IMR-90 (cell line): Measurements from ENCODE around the gene ADAP1. TPM values are rescaled to one million over a fixed set of nuclear protein-coding genes. Genes with fewer than 3 reads are reported as not detected.

Experiments used
- ATAC-seq: fragments of 200-7000 bp; cut with Tn5 transposase; 2 replicates; pipeline ENCODE4 v1.9.1; 2020; ENCODE audit warnings: low read depth, mild to moderate bottlenecking, moderate library complexity
- BruUV-seq: library from RNA; stranded (reverse); fragments of 400-500 nt; replicated peaks from 2 replicates; lab custom pipeline; 2021; lab: Mats Ljungman, UMichigan
- CTCF ChIA-PET: fragments of 300-600 bp; formaldehyde crosslinking; extraction: SDS; loops from one replicate; lab custom pipeline; 2021; ENCODE audit warnings: antibody characterized with exemption; lab: Yijun Ruan, JAX
- POLR2A ChIA-PET: fragments of 300-600 bp; sonication (Branson Sonifier 250); formaldehyde crosslinking; loops from one replicate; lab custom pipeline; 2022; ENCODE audit warnings: antibody characterized with exemption; ENCODE audit not compliant: unreplicated experiment; lab: Charles Lee
- DNase-seq: peaks from one replicate; pipeline ENCODE4 v3.0.0; 2013
- H2AFZ ChIP-seq: replicated peaks from 2 replicates; pipeline ENCODE3; 2013; ENCODE audit warnings: low read length, mild to moderate bottlenecking; ENCODE audit not compliant: poor library complexity
- H2AK5ac ChIP-seq: 2 replicates; pipeline ENCODE4 v1.6.1; 2013; ENCODE audit warnings: low read depth, low read length, inconsistent platforms
- H2AK9ac ChIP-seq: replicated peaks from 2 replicates; pipeline ENCODE3; 2013; ENCODE audit warnings: mild to moderate bottlenecking, low read depth, low read length, moderate library complexity; ENCODE audit not compliant: poor library complexity
- H2BK120ac ChIP-seq: 2 replicates; pipeline ENCODE4 v1.6.1; 2013; ENCODE audit warnings: low read depth, low read length, inconsistent platforms
- H2BK15ac ChIP-seq: 3 replicates; pipeline ENCODE4 v1.6.1; 2013; ENCODE audit warnings: low read depth, low read length, inconsistent platforms
- H2BK20ac ChIP-seq: 2 replicates; pipeline ENCODE4 v1.6.1; 2013; ENCODE audit warnings: low read depth, mild to moderate bottlenecking, inconsistent platforms, low read length, moderate library complexity
- H2BK5ac ChIP-seq: 2 replicates; pipeline ENCODE4 v1.6.1; 2013; ENCODE audit warnings: mild to moderate bottlenecking, low read depth, low read length, inconsistent platforms; ENCODE audit not compliant: poor library complexity, severe bottlenecking
- H3K14ac ChIP-seq: replicated peaks from 2 replicates; pipeline ENCODE4 v1.6.1; 2013; ENCODE audit warnings: low read depth, low read length, inconsistent platforms
- H3K18ac ChIP-seq: 2 replicates; pipeline ENCODE4 v1.6.1; 2013; ENCODE audit warnings: low read depth, low read length, control low read depth
- H3K23ac ChIP-seq: 2 replicates; pipeline ENCODE4 v1.6.1; 2013; ENCODE audit warnings: low read depth, low read length, inconsistent platforms
- H3K27ac ChIP-seq: 2 replicates; pipeline ENCODE4 v1.5.1; 2013; ENCODE audit warnings: mild to moderate bottlenecking, control low read depth, low read length; ENCODE audit not compliant: insufficient read depth
- H3K27me3 ChIP-seq: 2 replicates; pipeline ENCODE4 v1.6.1; 2013; ENCODE audit warnings: low read length; ENCODE audit not compliant: control insufficient read depth, insufficient read depth
- H3K36me3 ChIP-seq: 2 replicates; pipeline ENCODE4 v1.6.1; 2013; ENCODE audit warnings: low read length, mixed read lengths; ENCODE audit not compliant: control insufficient read depth, insufficient read depth
- H3K4ac ChIP-seq: 2 replicates; pipeline ENCODE4 v1.6.1; 2013; ENCODE audit warnings: low read depth, low read length, inconsistent platforms
- H3K4me1 ChIP-seq: 2 replicates; pipeline ENCODE4 v1.6.1; 2013; ENCODE audit warnings: low read length, mixed read lengths; ENCODE audit not compliant: control insufficient read depth, insufficient read depth
- H3K4me2 ChIP-seq: 2 replicates; pipeline ENCODE4 v1.6.1; 2013; ENCODE audit warnings: low read depth, mild to moderate bottlenecking, control low read depth, low read length, moderate library complexity
- H3K4me3 ChIP-seq: 2 replicates; pipeline ENCODE4 v1.5.1; 2013; ENCODE audit warnings: low read depth, mild to moderate bottlenecking, control low read depth, low read length, moderate library complexity; ENCODE audit not compliant: insufficient read depth
- H3K56ac ChIP-seq: 2 replicates; pipeline ENCODE4 v1.6.1; 2013; ENCODE audit warnings: low read length, inconsistent platforms; ENCODE audit not compliant: insufficient read depth; ENCODE audit errors: extremely low read depth
- H3K79me1 ChIP-seq, 2 experiments: 2 replicates each; pipeline ENCODE4 v1.6.1; 2013; ENCODE audit warnings: low read length in 2 of 2, inconsistent platforms in 1 of 2, low read depth in 1 of 2
- H3K9ac ChIP-seq: 2 replicates; pipeline ENCODE4 v1.6.1; 2013; ENCODE audit warnings: low read depth, low read length, control low read depth
- H3K9me1 ChIP-seq: 2 replicates; pipeline ENCODE4 v1.6.1; 2013; ENCODE audit warnings: low read length, inconsistent platforms; ENCODE audit not compliant: insufficient read depth
- H3K9me3 ChIP-seq: 2 replicates; pipeline ENCODE4 v1.6.1; 2013; ENCODE audit warnings: low read length; ENCODE audit not compliant: control insufficient read depth, insufficient read depth
- H4K20me1 ChIP-seq: 2 replicates; pipeline ENCODE4 v1.6.1; 2013; ENCODE audit warnings: low read length, inconsistent platforms; ENCODE audit not compliant: insufficient read depth
- H4K5ac ChIP-seq: 2 replicates; pipeline ENCODE4 v1.6.1; 2013; ENCODE audit warnings: mild to moderate bottlenecking, low read depth, low read length, control low read depth
- H4K8ac ChIP-seq, 2 experiments: 2 replicates each; pipeline ENCODE4 v1.6.1; 2013; ENCODE audit warnings: low read depth in 2 of 2, low read length in 2 of 2, control low read depth in 1 of 2, inconsistent platforms in 1 of 2
- H4K91ac ChIP-seq: 2 replicates; pipeline ENCODE4 v1.6.1; 2013; ENCODE audit warnings: low read depth, low read length, inconsistent platforms; ENCODE audit not compliant: insufficient read depth
- BHLHE40 ChIP-seq: fragments of 150-350 bp; IDR thresholded peaks from 2 replicates; pipeline ENCODE4 v1.6.1; 2016; ENCODE audit warnings: mild to moderate bottlenecking, low read depth, low read length
- CEBPB ChIP-seq: IDR thresholded peaks from 2 replicates; pipeline ENCODE4 v1.6.1; 2012; ENCODE audit warnings: low read depth, low read length, improper control_type of control experiment
- CHD1 ChIP-seq: IDR thresholded peaks from 2 replicates; pipeline ENCODE4 v1.6.1; 2012; ENCODE audit warnings: low read depth, low read length, improper control_type of control experiment
- CTCF ChIP-seq: conservative IDR thresholded peaks from 2 replicates; pipeline ENCODE4 v1.5.1; 2012; ENCODE audit warnings: mild to moderate bottlenecking, low read depth, low read length, improper control_type of control experiment
- ELK1 ChIP-seq: fragments of 150-350 bp; IDR thresholded peaks from 2 replicates; pipeline ENCODE4 v1.6.1; 2016; ENCODE audit warnings: low read depth, mild to moderate bottlenecking, low read length, moderate library complexity, borderline replicate concordance
- FOS ChIP-seq: fragments of 150-350 bp; IDR thresholded peaks from 2 replicates; pipeline ENCODE4 v1.6.1; 2016; ENCODE audit warnings: low read depth, low read length
- MAFK ChIP-seq: IDR thresholded peaks from 2 replicates; pipeline ENCODE4 v1.6.1; 2012; ENCODE audit warnings: low read depth, low read length, improper control_type of control experiment
- MAZ ChIP-seq: IDR thresholded peaks from 2 replicates; pipeline ENCODE4 v1.6.1; 2012; ENCODE audit warnings: low read depth, mild to moderate bottlenecking, low read length, improper control_type of control experiment, moderate library complexity, borderline replicate concordance
- MXI1 ChIP-seq: IDR thresholded peaks from 2 replicates; pipeline ENCODE4 v1.6.1; 2012; ENCODE audit warnings: low read depth, mild to moderate bottlenecking, low read length, moderate library complexity, borderline replicate concordance
- NFE2L2 ChIP-seq: fragments of 150-350 bp; IDR thresholded peaks from 2 replicates; pipeline ENCODE4 v1.6.1; 2016; ENCODE audit warnings: low read depth, mild to moderate bottlenecking, low read length
- POLR2A ChIP-seq: IDR thresholded peaks from 2 replicates; pipeline ENCODE4 v1.6.1; 2012; ENCODE audit warnings: mild to moderate bottlenecking, low read depth, low read length
- RAD21 ChIP-seq: IDR thresholded peaks from 2 replicates; pipeline ENCODE4 v1.6.1; 2012; ENCODE audit warnings: low read length, improper control_type of control experiment
- RFX5 ChIP-seq: IDR thresholded peaks from 2 replicates; pipeline ENCODE4 v1.8.0; 2012; ENCODE audit warnings: low read depth, mild to moderate bottlenecking, low read length, moderate library complexity
- USF2 ChIP-seq: fragments of 150-350 bp; IDR thresholded peaks from 2 replicates; pipeline ENCODE4 v1.6.1; 2017; ENCODE audit warnings: mild to moderate bottlenecking, antibody characterized with exemption, low read length, low read depth
- WGBS, 2 experiments: methylation state at CpG; one replicate each; pipeline versions ENCODE4 v1.1.5 to v1.1.7; 2013; ENCODE audit warnings: missing lambda C conversion rate in 2 of 2; ENCODE audit not compliant: insufficient read length in 1 of 2; ENCODE audit errors: extremely low coverage in 2 of 2; 5-methylcytosine and 5-hydroxymethylcytosine counted together
- dilution Hi-C: fragments of 300-500 bp; cut with HindIII; formaldehyde crosslinking; loops from one replicate; pipeline ENCODE4 v1.14.3; 2018; ENCODE audit warnings: low sequenced_read_pairs; ENCODE audit not compliant: unreplicated experiment
- in situ Hi-C: fragments of 300-500 bp; cut with MboI; formaldehyde crosslinking; loops from 3 replicates; pipeline ENCODE4 v1.14.3; 2019; ENCODE audit warnings: low sequenced_read_pairs, inconsistent platforms, mixed read lengths
- intact Hi-C: fragments of 100-400 bp; cut with micrococcal nuclease; formaldehyde crosslinking; loops from 2 replicates; pipeline ENCODE4 v1.10.0; 2022
- polyA plus RNA-seq, 3 experiments: library from polyadenylated mRNA; depleted of rRNA; stranded (reverse); fragments of >200 nt; gene quantifications; 2 replicates each; pipeline ENCODE4 v1.2.3, GENCODE V29; 2012; ENCODE audit warnings: low replicate concordance in 1 of 3
- total RNA-seq: library from RNA; depleted of rRNA; stranded (reverse); fragments of >200 nt; gene quantifications from 2 replicates; pipeline ENCODE4 v1.2.3, GENCODE V29; 2012

The ADAP1 gene
- total and polyA plus RNA-seq, 2 of the 4 experiments (the other 2 are of a cell fraction), result 1.4 to 2.0 TPM

GRCh38 chr7:960269-960871 is 5.9 kb upstream of the ADAP1 start:
- ChIA-PET CTCF (interaction anchor here (0.7 kb wide), 1 partner anchor 147 kb away, joined by 3 read pairs; no protein-coding TSS in a partner anchor), POLR2A (no interaction called here)
- H2AK9ac ChIP-seq, result no peak overlapping the region
- H3K9ac ChIP-seq, result no peak overlapping the region
- no peak overlapping the region for H2BK5ac ChIP-seq
- H3K14ac ChIP-seq, result no peak overlapping the region
- H3K36me3 ChIP-seq, result no peaks in the 10 kb centered on the region
- no peak overlapping the region for H3K18ac ChIP-seq
- no peak overlapping the region for H4K91ac ChIP-seq
- H3K9me3 ChIP-seq, result no peaks in the 10 kb centered on the region
- no peak overlapping the region for H4K8ac ChIP-seq
- H2AK5ac ChIP-seq, result no peak overlapping the region
- no peaks in the 10 kb centered on the region for H3K4me1 ChIP-seq
- H3K23ac ChIP-seq, result no peak overlapping the region
- no peak overlapping the region for H2BK120ac ChIP-seq
- no peak overlapping the region for H3K27ac ChIP-seq
- TF ChIP-seq NFE2L2 (no peak), FOS (no peak), CEBPB (no peak), CTCF (no peak), USF2 (no peak), RFX5 (no peak), MAZ (no peak), MXI1 (no peak), MAFK (no peak), RAD21 (no peak), BHLHE40 (no peak), CHD1 (no peak), ELK1 (no peak), POLR2A (no peak)
- no peak overlapping the region for H2BK15ac ChIP-seq
- intact Hi-C loops (no loop called here), dilution Hi-C loops (no loop called here), in situ Hi-C loops (no loop called here)
- peaks cover 6% of the 10 kb centered on the region for H4K20me1 ChIP-seq
- no peak overlapping the region for H3K4me2 ChIP-seq
- H4K5ac ChIP-seq, result no peak overlapping the region
- ATAC-seq (no peak), DNase-seq (no peak)
- peaks cover 15% of the 10 kb centered on the region for H3K27me3 ChIP-seq
- H2BK20ac ChIP-seq, result no peak overlapping the region
- no peaks in the 10 kb centered on the region for H3K9me1 ChIP-seq
- no peak overlapping the region for H2AFZ ChIP-seq
- no TSS peak for BruUV-seq
- no peak overlapping the region for H3K56ac ChIP-seq
- H3K4me3 ChIP-seq, result no peak overlapping the region
- no peak overlapping the region for H3K4ac ChIP-seq
- 68% methylated on average over 20 of the region's 31 CpGs; no CpG with 5 or more reads in 1 of the 2 experiments for WGBS, 2 experiments
- H3K79me1 ChIP-seq, result no peaks in the 10 kb centered on the region
